ENCODE measurements around the gene MAP4K4.

MAP4K4 gene

DNA sequence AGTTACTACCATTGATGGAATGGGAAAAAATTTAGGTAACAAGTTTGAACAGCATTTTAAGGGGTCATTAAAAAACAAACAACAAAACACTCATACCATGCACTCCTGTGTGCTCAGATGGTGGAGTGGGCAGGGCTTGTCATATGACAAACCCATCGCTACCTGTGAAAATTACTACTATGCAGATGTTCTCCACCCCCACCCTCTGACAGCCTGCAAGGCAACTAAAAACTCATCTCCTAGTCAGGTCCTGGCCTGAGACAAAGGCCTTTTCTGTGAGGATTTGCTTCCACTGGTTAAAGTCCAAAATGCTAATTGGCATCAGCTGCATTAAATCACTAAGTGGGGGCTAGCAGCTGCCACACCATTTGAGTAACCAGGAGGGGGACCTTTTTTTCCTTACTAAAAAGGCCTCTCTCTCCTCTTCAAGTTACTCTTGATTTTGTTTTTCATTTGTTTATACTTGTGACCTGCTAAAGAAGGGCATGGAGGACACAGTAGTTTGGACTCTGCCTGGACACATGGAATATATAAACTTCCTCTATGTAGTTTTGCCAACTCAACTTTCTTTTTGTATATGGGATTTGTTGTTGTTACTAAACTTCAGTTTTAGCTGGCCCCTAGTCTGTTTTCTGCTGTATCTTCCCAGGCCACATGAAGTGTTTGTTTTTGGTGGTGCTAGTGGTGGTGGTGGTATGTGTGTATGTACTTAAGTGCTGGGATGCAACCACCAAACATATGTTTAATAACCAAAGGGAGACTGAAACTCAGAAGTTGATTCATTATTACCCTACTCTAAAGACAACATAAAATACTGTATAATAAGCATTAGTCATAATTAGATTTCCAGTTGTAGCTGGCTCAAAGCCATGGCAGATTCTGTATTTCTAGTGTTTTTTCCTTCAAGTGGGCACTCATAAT lies 121.3 kb downstream of the MAP4K4 start:
- H2AFZ ChIP-seq (ENCODE audit: low read depth, low read length): no peak overlapping the region
- H3K79me2 ChIP-seq (ENCODE audit: insufficient read depth, low read length): peaks cover 100% of the 10 kb centered on the region
- ATAC-seq (ENCODE audit: insufficient read depth, low read depth) (no peak), DNase-seq (no peak)
- TF ChIP-seq, protein P1, sequence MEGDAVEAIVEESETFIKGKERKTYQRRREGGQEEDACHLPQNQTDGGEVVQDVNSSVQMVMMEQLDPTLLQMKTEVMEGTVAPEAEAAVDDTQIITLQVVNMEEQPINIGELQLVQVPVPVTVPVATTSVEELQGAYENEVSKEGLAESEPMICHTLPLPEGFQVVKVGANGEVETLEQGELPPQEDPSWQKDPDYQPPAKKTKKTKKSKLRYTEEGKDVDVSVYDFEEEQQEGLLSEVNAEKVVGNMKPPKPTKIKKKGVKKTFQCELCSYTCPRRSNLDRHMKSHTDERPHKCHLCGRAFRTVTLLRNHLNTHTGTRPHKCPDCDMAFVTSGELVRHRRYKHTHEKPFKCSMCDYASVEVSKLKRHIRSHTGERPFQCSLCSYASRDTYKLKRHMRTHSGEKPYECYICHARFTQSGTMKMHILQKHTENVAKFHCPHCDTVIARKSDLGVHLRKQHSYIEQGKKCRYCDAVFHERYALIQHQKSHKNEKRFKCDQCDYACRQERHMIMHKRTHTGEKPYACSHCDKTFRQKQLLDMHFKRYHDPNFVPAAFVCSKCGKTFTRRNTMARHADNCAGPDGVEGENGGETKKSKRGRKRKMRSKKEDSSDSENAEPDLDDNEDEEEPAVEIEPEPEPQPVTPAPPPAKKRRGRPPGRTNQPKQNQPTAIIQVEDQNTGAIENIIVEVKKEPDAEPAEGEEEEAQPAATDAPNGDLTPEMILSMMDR (IDR thresholded peaks at IDR 0.05; ENCODE audit: borderline replicate concordance, extremely low read depth, low read length, poor library complexity, severe bottlenecking): no peak
- no peak for TF ChIP-seq EZH2 (IDR thresholded peaks at IDR 0.05; ENCODE audit: borderline replicate concordance, low read depth, low read length, severe bottlenecking)
- H3K9ac ChIP-seq (ENCODE audit: low read depth, low read length): no peak overlapping the region
- H3K9me3 ChIP-seq (ENCODE audit: insufficient read depth, low read length, severe bottlenecking): no peaks in the 10 kb centered on the region
- H4K20me1 ChIP-seq (ENCODE audit: insufficient read depth, low read length): peaks cover 74% of the 10 kb centered on the region
- peaks cover 10% of the 10 kb centered on the region for H3K36me3 ChIP-seq (ENCODE audit: insufficient read depth, low read length)
- no peaks in the 10 kb centered on the region for H3K4me1 ChIP-seq (ENCODE audit: insufficient read depth, low read length)
- no peak overlapping the region for H3K4me3 ChIP-seq (ENCODE audit: low read depth in 1 of 2, low read length in 2 of 2)
- H3K4me2 ChIP-seq (ENCODE audit: insufficient read depth, low read length): no peak overlapping the region
- H3K27me3 ChIP-seq (ENCODE audit: insufficient read depth, low read length, poor library complexity): no peaks in the 10 kb centered on the region
- no peak overlapping the region for H3K27ac ChIP-seq (ENCODE audit: low read length)

GRCh38 chr2:101820519-101820918 lies 123.0 kb downstream of the MAP4K4 start:
- H3K27me3 ChIP-seq (ENCODE audit: insufficient read depth, low read length, poor library complexity): no peaks in the 10 kb centered on the region
- H3K4me3 ChIP-seq (ENCODE audit: low read depth in 1 of 2, low read length in 2 of 2): no peak overlapping the region
- peaks cover 88% of the 10 kb centered on the region for H3K79me2 ChIP-seq (ENCODE audit: insufficient read depth, low read length)
- H3K27ac ChIP-seq (ENCODE audit: low read length): peak overlapping the region; percentile 25; the same call in 1 of the 2 replicates
- H3K4me2 ChIP-seq (ENCODE audit: insufficient read depth, low read length): no peak overlapping the region
- no peak for TF ChIP-seq EZH2 (IDR thresholded peaks at IDR 0.05; ENCODE audit: borderline replicate concordance, low read depth, low read length, severe bottlenecking)
- TF ChIP-seq, protein P1 (IDR thresholded peaks at IDR 0.05; ENCODE audit: borderline replicate concordance, extremely low read depth, low read length, poor library complexity, severe bottlenecking): no peak
- no peak overlapping the region for H2AFZ ChIP-seq (ENCODE audit: low read depth, low read length)
- ATAC-seq (ENCODE audit: insufficient read depth, low read depth) (peak; percentile 60; the same call in 2 of the 3 replicates), DNase-seq (no peak)
- H3K9me3 ChIP-seq (ENCODE audit: insufficient read depth, low read length, severe bottlenecking): no peaks in the 10 kb centered on the region
- no peak overlapping the region for H3K9ac ChIP-seq (ENCODE audit: low read depth, low read length)
- H3K36me3 ChIP-seq (ENCODE audit: insufficient read depth, low read length): peaks cover 18% of the 10 kb centered on the region
- H3K4me1 ChIP-seq (ENCODE audit: insufficient read depth, low read length): no peaks in the 10 kb centered on the region
- H4K20me1 ChIP-seq (ENCODE audit: insufficient read depth, low read length): peaks cover 60% of the 10 kb centered on the region

DNA sequence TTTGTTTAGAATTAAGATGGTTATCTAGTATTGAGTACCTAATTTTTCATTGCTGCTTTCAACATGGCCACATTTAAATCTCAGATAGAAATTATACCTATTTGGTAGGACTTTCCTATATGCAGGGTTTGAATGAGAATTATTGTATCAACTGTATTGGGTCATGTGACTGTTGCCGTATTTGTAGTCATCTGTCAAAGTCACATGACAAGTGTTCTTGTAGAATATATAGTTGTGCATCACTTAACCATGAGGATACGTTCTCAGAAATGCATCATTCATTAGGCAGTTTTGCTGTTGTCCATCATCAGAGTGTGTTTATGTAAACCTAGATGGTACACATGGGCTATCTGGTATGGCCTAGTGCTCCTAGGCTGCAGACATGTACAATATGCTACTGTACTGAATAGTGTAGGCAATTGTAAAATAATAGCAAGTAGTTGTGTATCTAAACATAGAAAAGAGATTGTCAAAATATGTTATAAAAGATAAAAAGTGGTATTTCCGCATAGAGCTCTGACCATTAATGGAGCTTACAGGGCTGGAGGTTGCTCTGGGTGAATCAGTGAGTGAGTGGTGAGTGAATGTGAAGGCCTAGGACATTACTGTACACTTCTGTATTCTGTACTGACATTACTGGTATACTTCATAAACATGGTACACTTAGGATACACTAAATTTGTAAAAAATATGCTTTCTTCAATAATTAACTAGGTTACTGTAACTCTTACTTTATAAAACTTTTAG lies 123.7 kb downstream of the MAP4K4 start:
- Histone ChIP-seq H2AFZ (ENCODE audit: low read depth, low read length) (no peak overlapping the region), H3K9me3 (ENCODE audit: insufficient read depth, low read length, severe bottlenecking) (no peaks in the 10 kb centered on the region), H3K4me2 (ENCODE audit: insufficient read depth, low read length) (no peak overlapping the region), H3K79me2 (ENCODE audit: insufficient read depth, low read length) (peaks cover 83% of the 10 kb centered on the region), H4K20me1 (ENCODE audit: insufficient read depth, low read length) (peaks cover 53% of the 10 kb centered on the region), H3K4me3 (ENCODE audit: low read depth in 1 of 2, low read length in 2 of 2) (no peak overlapping the region), H3K27me3 (ENCODE audit: insufficient read depth, low read length, poor library complexity) (no peaks in the 10 kb centered on the region), H3K27ac (ENCODE audit: low read length) (no peak overlapping the region), H3K36me3 (ENCODE audit: insufficient read depth, low read length) (peaks cover 24% of the 10 kb centered on the region), H3K9ac (ENCODE audit: low read depth, low read length) (no peak overlapping the region), H3K4me1 (ENCODE audit: insufficient read depth, low read length) (no peaks in the 10 kb centered on the region)
- ATAC-seq (ENCODE audit: insufficient read depth, low read depth): no peak
- DNase-seq: no peak
- TF ChIP-seq, protein P1 (IDR thresholded peaks at IDR 0.05; ENCODE audit: borderline replicate concordance, extremely low read depth, low read length, poor library complexity, severe bottlenecking): no peak
- TF ChIP-seq EZH2 (IDR thresholded peaks at IDR 0.05; ENCODE audit: borderline replicate concordance, low read depth, low read length, severe bottlenecking): no peak

Measured in DND-41 (cell line).